ENCODE data around the gene FREM3.

DNA sequence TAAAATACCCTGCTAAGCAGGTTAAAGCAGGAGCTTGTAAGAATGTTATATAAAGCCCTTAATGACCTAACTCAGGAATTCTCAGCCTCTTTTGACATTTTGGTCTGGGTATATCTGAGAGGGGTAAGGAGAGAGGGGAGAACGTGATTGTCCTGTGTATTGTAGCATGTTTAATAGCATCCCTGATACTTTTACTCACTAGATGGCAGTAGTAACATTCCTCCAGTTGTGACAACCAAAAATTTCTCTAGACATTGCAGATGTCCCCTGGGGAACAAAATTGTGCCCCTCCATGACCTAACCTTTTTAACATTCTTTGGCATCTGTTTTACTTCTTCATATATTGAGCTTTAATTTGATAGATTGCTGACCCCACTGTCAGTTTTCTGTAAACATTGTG, 169.1 kb downstream of the FREM3 start:
- TF ChIP-seq, protein P1, sequence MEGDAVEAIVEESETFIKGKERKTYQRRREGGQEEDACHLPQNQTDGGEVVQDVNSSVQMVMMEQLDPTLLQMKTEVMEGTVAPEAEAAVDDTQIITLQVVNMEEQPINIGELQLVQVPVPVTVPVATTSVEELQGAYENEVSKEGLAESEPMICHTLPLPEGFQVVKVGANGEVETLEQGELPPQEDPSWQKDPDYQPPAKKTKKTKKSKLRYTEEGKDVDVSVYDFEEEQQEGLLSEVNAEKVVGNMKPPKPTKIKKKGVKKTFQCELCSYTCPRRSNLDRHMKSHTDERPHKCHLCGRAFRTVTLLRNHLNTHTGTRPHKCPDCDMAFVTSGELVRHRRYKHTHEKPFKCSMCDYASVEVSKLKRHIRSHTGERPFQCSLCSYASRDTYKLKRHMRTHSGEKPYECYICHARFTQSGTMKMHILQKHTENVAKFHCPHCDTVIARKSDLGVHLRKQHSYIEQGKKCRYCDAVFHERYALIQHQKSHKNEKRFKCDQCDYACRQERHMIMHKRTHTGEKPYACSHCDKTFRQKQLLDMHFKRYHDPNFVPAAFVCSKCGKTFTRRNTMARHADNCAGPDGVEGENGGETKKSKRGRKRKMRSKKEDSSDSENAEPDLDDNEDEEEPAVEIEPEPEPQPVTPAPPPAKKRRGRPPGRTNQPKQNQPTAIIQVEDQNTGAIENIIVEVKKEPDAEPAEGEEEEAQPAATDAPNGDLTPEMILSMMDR (IDR thresholded peaks at IDR 0.05), result no peak
- TF ChIP-seq POLR2A (IDR thresholded peaks at IDR 0.05), result no peak

Data from lower leg skin (tissue), 3 donors.